Smooth muscle cell (in vitro differentiated cells): ENCODE results near the gene IGF2. TPM values are rescaled to one million over a fixed set of nuclear protein-coding genes. Genes with fewer than 3 reads are reported as not detected.

Experiments
- DNase-seq: peaks from one replicate; lab custom pipeline; 2025; ENCODE audit not compliant: unreplicated experiment; lab: John Stamatoyannopoulos, UW
- H2AFZ ChIP-seq: fragments of 200-600 bp; sonication (generic); 2 replicates; pipeline ENCODE4 v1.6.0; 2016; ENCODE audit warnings: antibody characterized with exemption, low read depth, mild to moderate bottlenecking
- H3F3A ChIP-seq: fragments of 200-600 bp; sonication (generic); 2 replicates; pipeline ENCODE4 v1.6.0; 2017; ENCODE audit warnings: antibody characterized with exemption, low read depth
- H3K27ac ChIP-seq: fragments of 200-600 bp; sonication (generic); 2 replicates; pipeline ENCODE4 v1.5.1; 2016; ENCODE audit warnings: low read depth, mild to moderate bottlenecking
- H3K27me3 ChIP-seq: fragments of 200-600 bp; sonication (generic); 2 replicates; pipeline ENCODE4 v1.6.1; 2016; ENCODE audit warnings: low read depth, mild to moderate bottlenecking
- H3K36me3 ChIP-seq: fragments of 200-600 bp; sonication (generic); 2 replicates; pipeline ENCODE4 v1.5.1; 2016; ENCODE audit warnings: low read depth
- H3K4me1 ChIP-seq: fragments of 200-600 bp; sonication (generic); 2 replicates; pipeline ENCODE4 v1.5.1; 2016; ENCODE audit warnings: low read depth
- H3K4me2 ChIP-seq: fragments of 200-600 bp; sonication (generic); 2 replicates; pipeline ENCODE4 v1.6.0; 2016; ENCODE audit warnings: mild to moderate bottlenecking
- H3K4me3 ChIP-seq: fragments of 200-600 bp; sonication (generic); 2 replicates; pipeline ENCODE4 v1.5.1; 2016; ENCODE audit warnings: mild to moderate bottlenecking
- H3K79me2 ChIP-seq: fragments of 200-600 bp; sonication (generic); 2 replicates; pipeline ENCODE4 v1.6.0; 2016; ENCODE audit warnings: low read depth, mild to moderate bottlenecking
- H3K9ac ChIP-seq: fragments of 200-600 bp; sonication (generic); 2 replicates; pipeline ENCODE4 v1.6.0; 2016; ENCODE audit warnings: low read depth
- H3K9me3 ChIP-seq: fragments of 200-600 bp; sonication (generic); replicated peaks from 2 replicates; pipeline ENCODE4 v1.5.1; 2016; ENCODE audit warnings: low read depth
- H4K20me1 ChIP-seq: fragments of 200-600 bp; sonication (generic); 2 replicates; pipeline ENCODE4 v1.6.0; 2016; ENCODE audit warnings: low read depth
- CTCF ChIP-seq: fragments of 200-600 bp; sonication (generic); IDR thresholded peaks from 2 replicates; pipeline ENCODE4 v1.5.1; 2017; ENCODE audit warnings: borderline replicate concordance, mild to moderate bottlenecking, antibody characterized with exemption; ENCODE audit not compliant: insufficient read depth, poor library complexity, severe bottlenecking
- WGBS: methylation state at CpG from one replicate; pipeline ENCODE4 v1.1.7; 2016; ENCODE audit warnings: low lambda C conversion rate; 5-methylcytosine and 5-hydroxymethylcytosine counted together
- polyA plus RNA-seq: library from polyadenylated mRNA; unstranded; fragments of >200 nt; fragmentation: Nextera tagmentation; extraction: Ambion mirVana; gene quantifications from 2 replicates; pipeline ENCODE4 v1.2.1, GENCODE V29; 2016
- total RNA-seq: library from RNA; depleted of rRNA; stranded (reverse); fragments of >200 nt; gene quantifications from 2 replicates; pipeline ENCODE4 v1.2.3, GENCODE V29; 2014

Gene IGF2
- total and polyA plus RNA-seq, 2 experiments from 2014 or later, result 2,086 to 3,877 TPM

- DNase-seq, result no peak
- Histone ChIP-seq H3K4me1 (peaks cover 14% of the 10 kb centered on the region), H3K9ac (no peak overlapping the region), H3K27ac (no peak overlapping the region), H3K4me3 (no peak overlapping the region), H4K20me1 (no peaks in the 10 kb centered on the region), H3K4me2 (no peak overlapping the region), H3K9me3 (no peaks in the 10 kb centered on the region), H3K36me3 (no peaks in the 10 kb centered on the region), H3K27me3 (no peaks in the 10 kb centered on the region), H3F3A (no peaks in the 10 kb centered on the region), H3K79me2 (no peaks in the 10 kb centered on the region), H2AFZ (no peak overlapping the region)
- TF ChIP-seq CTCF, result no peak
- WGBS, result 93% methylated on average over 16 of the region's 17 CpGs
Observed at GRCh38 chr11:2154889-2155288, 15.7 kb upstream of the IGF2 start.

- Histone ChIP-seq H4K20me1 (no peaks in the 10 kb centered on the region), H3K4me1 (peaks cover 19% of the 10 kb centered on the region), H3K27me3 (no peaks in the 10 kb centered on the region), H3F3A (no peaks in the 10 kb centered on the region), H2AFZ (no peak overlapping the region), H3K36me3 (no peaks in the 10 kb centered on the region), H3K9ac (no peak overlapping the region), H3K79me2 (no peaks in the 10 kb centered on the region), H3K9me3 (no peaks in the 10 kb centered on the region), H3K4me2 (no peak overlapping the region), H3K4me3 (no peak overlapping the region), H3K27ac (no peak overlapping the region)
- no peak for DNase-seq
- TF ChIP-seq CTCF, result no peak
- 90% methylated on average over 7 of the region's 7 CpGs for WGBS
Observed at GRCh38 chr11:2154195-2154585, 15.0 kb upstream of the IGF2 start.

GRCh38 chr11:2153581-2154194, 14.5 kb upstream of the IGF2 start:
- Histone ChIP-seq H2AFZ (no peak overlapping the region), H3K9me3 (no peaks in the 10 kb centered on the region), H3K27me3 (no peaks in the 10 kb centered on the region)

More at GRCh38 chr11:2153581-2154194, 14.5 kb upstream of the IGF2 start:
- no peak for TF ChIP-seq CTCF
- 90% methylated on average over 14 of the region's 14 CpGs for WGBS
- Histone ChIP-seq H3K27ac (no peak overlapping the region), H3K36me3 (no peaks in the 10 kb centered on the region), H3K4me2 (no peak overlapping the region), H3K4me1 (peaks cover 23% of the 10 kb centered on the region), H3F3A (no peaks in the 10 kb centered on the region), H4K20me1 (no peaks in the 10 kb centered on the region), H3K79me2 (no peaks in the 10 kb centered on the region), H3K9ac (no peak overlapping the region), H3K4me3 (no peak overlapping the region)
- no peak for DNase-seq
